GM21447 (cell line): ENCODE data around the gene TEX36.
"Not testable (repeated sequence)": the region's sequence is repeated elsewhere in the genome, so short reads cannot be mapped to it uniquely, and the experiment has no call there.

ENCODE experiments used
- ATAC-seq: cut with Tn5 transposase; IDR thresholded peaks from one replicate; pipeline ENCODE4 v1.9.1; 2021; ENCODE audit not compliant: unreplicated experiment

TEX36 gene

DNA sequence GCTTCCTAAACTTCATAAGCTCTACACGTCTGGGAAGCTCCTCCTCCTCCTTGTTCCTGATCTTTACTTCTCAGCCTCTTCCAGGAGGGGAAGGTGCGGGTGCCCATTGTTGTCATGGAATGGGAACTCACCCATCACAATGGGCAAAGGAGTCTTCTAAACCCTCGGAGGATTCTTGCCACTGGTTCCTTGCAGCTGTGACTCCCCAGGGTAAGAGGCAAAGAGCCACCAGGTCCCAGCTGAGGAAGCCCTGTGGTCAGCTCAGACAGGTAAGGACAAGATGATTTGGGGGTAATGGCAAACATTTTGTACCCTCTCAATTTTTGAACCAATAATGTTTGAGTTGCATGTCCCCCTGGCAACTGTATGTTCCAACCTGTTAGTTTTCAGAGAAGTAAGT is at the start of gene TEX36:
TSS of gene TEX36 (minus strand) at position 101 of the 400 bp plus-strand sequence. CDS start 174 bp downstream, outside the sequence.
- no peak for ATAC-seq

GRCh38 chr10:125727436-125727835 is 44.5 kb upstream of the TEX36 start:
- ATAC-seq: no peak

GRCh38 chr10:125726914-125727313 is 44.0 kb upstream of the TEX36 start:
- no peak for ATAC-seq

DNA sequence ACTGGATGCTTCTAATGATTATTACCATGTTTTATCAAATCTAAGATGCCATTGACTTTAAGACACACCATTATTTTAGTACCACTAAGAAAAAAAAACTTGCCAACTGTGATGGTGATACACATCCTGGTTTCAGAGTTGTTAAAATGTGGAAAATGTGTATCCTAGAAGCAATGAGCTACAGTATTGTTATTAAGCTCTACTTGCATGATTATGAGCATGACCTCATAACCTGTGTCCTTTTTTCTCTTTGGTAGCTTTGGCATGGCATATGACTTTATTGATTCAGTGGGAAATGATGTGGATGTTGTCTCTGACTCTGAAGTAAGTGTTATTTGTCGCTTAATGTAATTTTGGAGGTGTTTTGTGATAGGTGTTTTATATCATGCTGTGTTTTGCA is 39.8 kb upstream of the TEX36 start:
- ATAC-seq: no peak

DNA sequence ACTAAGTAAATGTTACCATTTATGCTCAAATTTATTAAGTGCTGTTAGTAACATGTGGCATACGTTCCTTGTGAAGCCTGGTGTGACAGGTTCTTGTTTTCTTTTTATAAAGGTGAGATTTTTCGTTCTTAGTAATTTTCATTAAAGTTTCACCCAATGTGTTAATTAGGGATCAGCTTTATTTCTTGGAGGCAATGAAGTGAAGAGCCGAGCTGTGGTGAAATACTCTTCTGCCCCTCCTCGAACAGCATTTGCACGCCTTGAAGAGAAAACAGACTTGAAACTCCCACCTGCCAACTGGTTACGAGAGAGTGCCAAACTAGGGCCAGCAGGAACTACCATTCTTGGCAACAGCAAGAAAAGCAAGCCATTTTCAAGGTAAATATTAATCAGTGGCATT is 38.1 kb upstream of the TEX36 start:
- ATAC-seq: peak; percentile 53

DNA sequence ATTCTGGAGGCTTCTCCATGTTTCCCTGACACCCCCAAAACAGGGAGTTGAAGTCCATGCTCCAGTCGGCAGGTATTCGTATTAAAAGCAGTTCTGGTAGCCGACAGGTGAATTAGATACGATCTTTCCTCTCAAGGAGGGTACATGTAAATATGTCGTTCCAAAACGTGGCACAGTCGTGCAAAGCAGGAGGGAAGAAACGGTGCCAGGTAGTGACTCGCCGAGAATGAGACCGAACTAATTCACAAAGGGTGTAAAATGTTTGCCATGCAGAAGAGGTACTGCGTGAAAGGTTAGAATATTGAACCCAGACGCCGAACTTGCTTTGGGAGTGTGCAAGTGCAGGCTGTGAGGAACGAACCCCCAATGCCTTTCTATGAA is 37.0 kb upstream of the TEX36 start:
- no peak for ATAC-seq

DNA sequence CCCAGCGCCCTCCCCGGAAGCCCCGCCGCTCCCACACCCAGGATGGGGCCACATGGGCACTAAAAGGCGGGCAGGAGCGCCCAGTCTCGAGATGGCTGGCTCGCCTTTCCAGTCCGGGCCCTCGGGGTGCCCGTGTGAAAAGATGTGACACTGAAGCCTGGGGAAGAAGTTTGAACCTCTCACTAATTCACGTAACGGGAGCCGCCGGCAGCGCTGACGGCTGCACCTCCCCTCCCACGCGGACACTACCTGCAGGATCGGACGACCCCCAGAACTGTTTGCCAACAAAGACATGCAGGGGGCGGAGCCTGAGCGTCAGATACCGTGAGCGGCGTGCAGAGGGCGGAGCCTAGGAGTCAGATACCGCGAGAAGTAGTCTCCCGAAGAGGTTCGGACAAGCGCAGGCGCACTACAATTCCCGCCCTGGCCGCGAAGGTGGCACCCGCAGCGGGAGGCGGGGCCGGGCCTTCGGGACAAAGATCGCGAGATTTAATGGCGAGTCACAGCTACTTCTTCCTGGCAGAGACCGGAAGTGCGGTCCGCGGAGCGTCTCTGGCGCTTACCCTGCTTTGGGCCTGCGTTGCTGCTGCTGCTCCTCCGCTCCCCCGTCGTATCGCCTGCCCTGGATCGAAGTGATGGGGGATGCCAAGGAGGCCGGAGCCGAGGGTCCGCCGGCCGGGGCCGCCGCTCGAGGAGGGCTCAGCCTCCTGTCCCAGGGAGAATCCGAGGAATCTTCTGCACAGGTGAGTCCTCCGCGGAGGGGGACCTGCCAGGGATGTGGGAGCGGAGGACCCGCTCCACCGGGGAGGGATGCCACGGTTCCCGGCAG is 36.4 kb upstream of the TEX36 start, which contains the start of gene EDRF1:
TSS of gene EDRF1 (plus strand) at position 537 of the 829 bp plus-strand sequence. CDS start at position 636, 99 bp downstream.
- ATAC-seq: peak; percentile 86

DNA sequence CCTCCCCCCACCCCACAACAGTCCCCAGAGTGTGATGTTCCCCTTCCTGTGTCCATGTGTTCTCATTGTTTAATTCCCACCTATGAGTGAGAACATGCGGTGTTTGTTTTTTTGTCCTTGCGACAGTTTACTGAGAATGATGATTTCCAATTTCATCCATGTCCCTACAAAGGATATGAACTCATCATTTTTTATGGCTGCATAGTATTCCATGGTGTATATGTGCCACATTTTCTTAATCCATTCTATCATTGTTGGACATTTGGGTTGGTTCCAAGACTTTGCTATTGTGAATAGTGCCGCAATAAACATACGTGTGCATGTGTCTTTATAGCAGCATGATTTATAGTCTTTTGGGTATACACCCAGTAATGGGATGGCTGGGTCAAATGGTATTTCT is 31.8 kb upstream of the TEX36 start:
- ATAC-seq: not testable (repeated sequence)

GRCh38 chr10:125711110-125711750 is 28.3 kb upstream of the TEX36 start:
- no peak for ATAC-seq

DNA sequence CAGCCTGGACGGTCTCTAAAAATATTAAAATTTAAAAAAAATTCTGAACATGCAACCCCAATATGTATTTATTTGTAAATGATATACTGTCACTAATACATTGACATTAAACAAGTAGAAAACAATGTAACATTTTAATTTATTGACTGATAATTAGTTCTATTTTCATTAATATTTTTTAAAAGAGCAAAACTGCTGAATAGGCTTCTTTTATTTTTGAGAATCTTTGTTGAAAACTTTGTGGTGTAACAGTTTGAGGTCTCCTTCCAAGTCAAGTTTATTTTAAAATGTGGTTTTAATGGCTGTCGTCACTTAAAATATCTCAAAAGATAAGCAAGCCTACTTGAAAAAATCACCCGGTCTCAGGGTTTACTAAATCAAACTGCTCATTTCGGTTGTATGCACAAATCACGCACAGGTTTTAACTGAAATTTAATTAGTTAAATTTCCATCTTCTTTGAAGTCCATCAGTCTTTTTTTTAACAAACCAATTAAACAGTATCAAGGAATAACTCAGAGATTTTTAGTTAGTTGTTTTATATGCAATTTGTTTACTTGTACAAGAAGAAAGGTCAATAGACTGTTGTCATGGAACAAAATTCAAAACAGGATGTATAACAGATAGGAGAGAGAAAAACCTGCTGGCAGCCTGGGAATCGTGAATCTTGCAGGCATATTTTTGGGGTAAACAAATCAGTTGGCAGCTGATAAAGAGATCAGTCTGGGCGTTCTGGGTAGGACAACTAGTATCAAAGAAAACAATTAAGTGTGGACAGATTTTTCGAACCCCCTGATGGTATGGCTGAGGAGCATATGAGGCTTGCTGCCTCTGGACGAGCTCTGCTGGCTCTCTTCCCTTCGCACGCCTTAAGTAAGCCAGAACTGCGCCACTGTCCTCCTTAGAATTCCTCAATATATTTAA is 26.9 kb upstream of the TEX36 start:
- ATAC-seq: no peak

DNA sequence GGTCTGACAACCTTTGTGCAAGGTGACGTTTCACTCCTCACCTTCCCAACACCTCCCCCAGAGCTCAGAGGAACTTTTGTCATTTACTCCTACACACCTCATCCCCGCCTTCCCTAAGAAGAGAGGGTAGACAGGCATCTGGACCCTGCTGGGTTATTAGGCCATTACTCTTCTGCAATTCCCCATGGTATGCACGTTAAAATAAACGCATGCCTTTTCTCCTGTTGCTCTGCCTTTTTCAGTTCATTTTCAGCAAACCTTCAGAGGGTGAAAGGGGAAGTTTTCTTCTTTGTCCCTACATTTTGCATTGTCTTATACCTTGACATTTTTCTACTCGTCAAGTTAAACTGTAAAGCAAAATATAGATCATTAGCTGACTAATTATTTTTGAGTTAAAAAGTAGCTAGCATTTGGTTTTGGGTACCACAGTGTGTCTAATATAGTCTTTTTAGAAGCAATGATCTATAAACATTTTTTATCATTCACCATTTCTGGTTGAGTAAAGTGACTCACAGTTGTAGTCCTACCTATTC is 26.1 kb upstream of the TEX36 start:
- peak; percentile 53 for ATAC-seq

- ATAC-seq: peak; percentile 79
Observed at GRCh38 chr10:125707541-125708468, 24.8 kb upstream of the TEX36 start.

GRCh38 chr10:125700355-125700911 is 17.5 kb upstream of the TEX36 start:
- no peak for ATAC-seq

DNA sequence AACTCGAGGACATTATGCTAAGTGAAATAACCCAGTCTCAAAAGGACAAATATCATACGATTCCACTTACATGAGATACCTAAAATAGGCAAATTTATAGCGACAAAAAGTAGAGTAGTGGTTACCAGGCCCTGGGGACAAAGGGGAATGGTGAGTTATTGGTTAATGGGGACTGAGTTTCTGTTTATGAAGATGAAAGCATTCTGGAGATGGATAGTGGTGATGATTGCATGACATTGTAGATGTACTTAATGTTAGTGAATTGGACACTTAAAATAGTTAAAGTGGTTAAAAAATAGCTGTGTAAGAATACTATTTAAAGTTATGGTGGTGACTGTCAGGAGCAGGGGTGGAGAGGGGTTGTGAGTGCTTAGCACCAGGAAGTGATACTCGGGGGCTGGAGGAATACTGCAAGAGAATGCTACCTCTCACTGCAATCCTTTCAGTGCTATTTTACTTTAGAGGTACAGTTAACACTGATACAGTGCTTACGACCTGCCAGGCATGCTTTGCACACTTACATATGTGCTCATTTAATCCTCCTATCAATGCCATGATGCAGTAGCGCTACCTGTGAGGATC is 16.7 kb upstream of the TEX36 start:
- ATAC-seq: peak; percentile 57

GRCh38 chr10:125698481-125698998 is 15.6 kb upstream of the TEX36 start:
- ATAC-seq: no peak

- not testable (repeated sequence) for ATAC-seq
Observed at GRCh38 chr10:125696884-125697283, 13.9 kb upstream of the TEX36 start.

DNA sequence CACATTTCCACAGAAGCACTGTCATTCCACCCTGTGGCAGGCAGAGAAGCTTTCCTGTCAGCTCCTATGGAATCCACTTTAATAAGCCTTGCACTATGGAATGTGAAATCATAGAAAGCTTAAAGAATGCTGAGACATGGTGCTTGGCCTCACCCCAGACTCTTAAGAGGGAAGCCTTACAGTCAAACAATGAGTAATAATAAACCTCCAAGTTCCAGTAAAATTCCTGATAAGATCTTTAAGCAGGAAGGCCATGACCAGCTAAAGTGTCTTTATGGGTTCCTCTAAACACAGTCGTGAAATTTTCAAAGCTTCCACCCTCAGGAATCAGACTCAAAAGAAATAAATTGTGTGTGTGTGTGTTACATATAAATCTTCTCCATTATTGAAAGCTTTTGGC is 11.9 kb upstream of the TEX36 start:
- no peak for ATAC-seq

GRCh38 chr10:125693524-125693847 is 10.5 kb upstream of the TEX36 start:
- no peak for ATAC-seq
